ENCODE results near the gene SMYD3.

SMYD3 gene

GRCh38 chr1:246159279-246160227, 347.5 kb downstream of the SMYD3 start:
- H3K36me3 ChIP-seq (ENCODE audit: control insufficient read depth in 2 of 2, insufficient read depth in 2 of 2, low read length in 2 of 2) = no peaks in the 10 kb centered on the region
- H3K4me1 ChIP-seq (ENCODE audit: control insufficient read depth in 2 of 2, insufficient read depth in 2 of 2, low read length in 2 of 2) = no peaks in the 10 kb centered on the region
- H3K4me3 ChIP-seq (ENCODE audit: low read length in 2 of 2) = no peak overlapping the region
- no peak overlapping the region for H3K27ac ChIP-seq (ENCODE audit: low read depth in 2 of 2, low read length in 2 of 2)
- H3K9me3 ChIP-seq (ENCODE audit: control insufficient read depth in 2 of 2, low read length in 2 of 2) = no peaks in the 10 kb centered on the region
- H3K27me3 ChIP-seq (ENCODE audit: control insufficient read depth in 2 of 2, insufficient read depth in 2 of 2, low read length in 2 of 2) = no peaks in the 10 kb centered on the region
- H3K9ac ChIP-seq (ENCODE audit: low read depth in 1 of 2, low read length in 2 of 2) = no peak overlapping the region

GRCh38 chr1:246158131-246158530, 348.9 kb downstream of the SMYD3 start:
- Histone ChIP-seq H3K36me3 (ENCODE audit: control insufficient read depth in 2 of 2, insufficient read depth in 2 of 2, low read length in 2 of 2) (no peaks in the 10 kb centered on the region), H3K4me3 (ENCODE audit: low read length in 2 of 2) (no peak overlapping the region), H3K27me3 (ENCODE audit: control insufficient read depth in 2 of 2, insufficient read depth in 2 of 2, low read length in 2 of 2) (no peaks in the 10 kb centered on the region), H3K27ac (ENCODE audit: low read depth in 2 of 2, low read length in 2 of 2) (no peak overlapping the region), H3K4me1 (ENCODE audit: control insufficient read depth in 2 of 2, insufficient read depth in 2 of 2, low read length in 2 of 2) (no peaks in the 10 kb centered on the region), H3K9ac (ENCODE audit: low read depth in 1 of 2, low read length in 2 of 2) (no peak overlapping the region), H3K9me3 (ENCODE audit: control insufficient read depth in 2 of 2, low read length in 2 of 2) (no peaks in the 10 kb centered on the region)

- Histone ChIP-seq H3K9ac (ENCODE audit: low read depth in 1 of 2, low read length in 2 of 2) (no peak overlapping the region), H3K4me1 (ENCODE audit: control insufficient read depth in 2 of 2, insufficient read depth in 2 of 2, low read length in 2 of 2) (no peaks in the 10 kb centered on the region), H3K9me3 (ENCODE audit: control insufficient read depth in 2 of 2, low read length in 2 of 2) (no peaks in the 10 kb centered on the region), H3K27ac (ENCODE audit: low read depth in 2 of 2, low read length in 2 of 2) (no peak overlapping the region), H3K4me3 (ENCODE audit: low read length in 2 of 2) (no peak overlapping the region), H3K36me3 (ENCODE audit: control insufficient read depth in 2 of 2, insufficient read depth in 2 of 2, low read length in 2 of 2) (no peaks in the 10 kb centered on the region), H3K27me3 (ENCODE audit: control insufficient read depth in 2 of 2, insufficient read depth in 2 of 2, low read length in 2 of 2) (no peaks in the 10 kb centered on the region)
Measured at GRCh38 chr1:246157516-246157915, 349.6 kb downstream of the SMYD3 start.

- H3K36me3 ChIP-seq (ENCODE audit: control insufficient read depth in 2 of 2, insufficient read depth in 2 of 2, low read length in 2 of 2) = no peaks in the 10 kb centered on the region
- no peaks in the 10 kb centered on the region for H3K27me3 ChIP-seq (ENCODE audit: control insufficient read depth in 2 of 2, insufficient read depth in 2 of 2, low read length in 2 of 2)
- H3K9ac ChIP-seq (ENCODE audit: low read depth in 1 of 2, low read length in 2 of 2) = no peak overlapping the region
- H3K9me3 ChIP-seq (ENCODE audit: control insufficient read depth in 2 of 2, low read length in 2 of 2) = no peaks in the 10 kb centered on the region
- peaks cover 0 to 2% of the 10 kb centered on the region in 2 donors for H3K4me1 ChIP-seq (ENCODE audit: control insufficient read depth in 2 of 2, insufficient read depth in 2 of 2, low read length in 2 of 2)
- H3K4me3 ChIP-seq (ENCODE audit: low read length in 2 of 2) = no peak overlapping the region
- no peak overlapping the region for H3K27ac ChIP-seq (ENCODE audit: low read depth in 2 of 2, low read length in 2 of 2)
Measured at GRCh38 chr1:246156847-246157246, 350.2 kb downstream of the SMYD3 start.

- Histone ChIP-seq H3K36me3 (ENCODE audit: control insufficient read depth in 2 of 2, insufficient read depth in 2 of 2, low read length in 2 of 2) (no peaks in the 10 kb centered on the region), H3K27ac (ENCODE audit: low read depth in 2 of 2, low read length in 2 of 2) (no peak overlapping the region), H3K4me1 (ENCODE audit: control insufficient read depth in 2 of 2, insufficient read depth in 2 of 2, low read length in 2 of 2) (peaks cover 0 to 2% of the 10 kb centered on the region in 2 donors), H3K4me3 (ENCODE audit: low read length in 2 of 2) (no peak overlapping the region), H3K9ac (ENCODE audit: low read depth in 1 of 2, low read length in 2 of 2) (no peak overlapping the region), H3K9me3 (ENCODE audit: control insufficient read depth in 2 of 2, low read length in 2 of 2) (no peaks in the 10 kb centered on the region), H3K27me3 (ENCODE audit: control insufficient read depth in 2 of 2, insufficient read depth in 2 of 2, low read length in 2 of 2) (no peaks in the 10 kb centered on the region)
Measured at GRCh38 chr1:246155923-246156322, 351.2 kb downstream of the SMYD3 start.

GRCh38 chr1:246153796-246154212, 353.3 kb downstream of the SMYD3 start:
- H3K27me3 ChIP-seq (ENCODE audit: control insufficient read depth in 2 of 2, insufficient read depth in 2 of 2, low read length in 2 of 2) = no peaks in the 10 kb centered on the region
- H3K9me3 ChIP-seq (ENCODE audit: control insufficient read depth in 2 of 2, low read length in 2 of 2) = no peaks in the 10 kb centered on the region
- no peaks in the 10 kb centered on the region for H3K36me3 ChIP-seq (ENCODE audit: control insufficient read depth in 2 of 2, insufficient read depth in 2 of 2, low read length in 2 of 2)
- H3K27ac ChIP-seq (ENCODE audit: low read depth in 2 of 2, low read length in 2 of 2) = no peak overlapping the region
- no peak overlapping the region for H3K9ac ChIP-seq (ENCODE audit: low read depth in 1 of 2, low read length in 2 of 2)
- no peak overlapping the region for H3K4me3 ChIP-seq (ENCODE audit: low read length in 2 of 2)
- peaks cover 0 to 2% of the 10 kb centered on the region in 2 donors for H3K4me1 ChIP-seq (ENCODE audit: control insufficient read depth in 2 of 2, insufficient read depth in 2 of 2, low read length in 2 of 2)

- Histone ChIP-seq H3K27ac (ENCODE audit: low read depth in 2 of 2, low read length in 2 of 2) (no peak overlapping the region), H3K9me3 (ENCODE audit: control insufficient read depth in 2 of 2, low read length in 2 of 2) (no peaks in the 10 kb centered on the region), H3K36me3 (ENCODE audit: control insufficient read depth in 2 of 2, insufficient read depth in 2 of 2, low read length in 2 of 2) (no peaks in the 10 kb centered on the region), H3K4me1 (ENCODE audit: control insufficient read depth in 2 of 2, insufficient read depth in 2 of 2, low read length in 2 of 2) (peaks cover 0 to 2% of the 10 kb centered on the region in 2 donors), H3K9ac (ENCODE audit: low read depth in 1 of 2, low read length in 2 of 2) (no peak overlapping the region), H3K4me3 (ENCODE audit: low read length in 2 of 2) (no peak overlapping the region), H3K27me3 (ENCODE audit: control insufficient read depth in 2 of 2, insufficient read depth in 2 of 2, low read length in 2 of 2) (no peaks in the 10 kb centered on the region)
Measured at GRCh38 chr1:246152986-246153431, 354.1 kb downstream of the SMYD3 start.

- H3K4me3 ChIP-seq (ENCODE audit: low read length in 2 of 2) = no peak overlapping the region
- no peaks in the 10 kb centered on the region for H3K36me3 ChIP-seq (ENCODE audit: control insufficient read depth in 2 of 2, insufficient read depth in 2 of 2, low read length in 2 of 2)
- H3K27me3 ChIP-seq (ENCODE audit: control insufficient read depth in 2 of 2, insufficient read depth in 2 of 2, low read length in 2 of 2) = no peaks in the 10 kb centered on the region
- H3K9ac ChIP-seq (ENCODE audit: low read depth in 1 of 2, low read length in 2 of 2) = no peak overlapping the region
- peaks cover 0 to 2% of the 10 kb centered on the region in 2 donors for H3K4me1 ChIP-seq (ENCODE audit: control insufficient read depth in 2 of 2, insufficient read depth in 2 of 2, low read length in 2 of 2)
- no peaks in the 10 kb centered on the region for H3K9me3 ChIP-seq (ENCODE audit: control insufficient read depth in 2 of 2, low read length in 2 of 2)
- H3K27ac ChIP-seq (ENCODE audit: low read depth in 2 of 2, low read length in 2 of 2) = no peak overlapping the region
Measured at GRCh38 chr1:246151796-246152434, 355.2 kb downstream of the SMYD3 start.

GRCh38 chr1:246149543-246149942, 357.5 kb downstream of the SMYD3 start:
- H3K9me3 ChIP-seq (ENCODE audit: control insufficient read depth in 2 of 2, low read length in 2 of 2) = no peaks in the 10 kb centered on the region
- H3K36me3 ChIP-seq (ENCODE audit: control insufficient read depth in 2 of 2, insufficient read depth in 2 of 2, low read length in 2 of 2) = no peaks in the 10 kb centered on the region
- H3K4me1 ChIP-seq (ENCODE audit: control insufficient read depth in 2 of 2, insufficient read depth in 2 of 2, low read length in 2 of 2) = peaks cover 0 to 2% of the 10 kb centered on the region in 2 donors
- H3K9ac ChIP-seq (ENCODE audit: low read depth in 1 of 2, low read length in 2 of 2) = no peak overlapping the region
- no peak overlapping the region for H3K27ac ChIP-seq (ENCODE audit: low read depth in 2 of 2, low read length in 2 of 2)
- H3K4me3 ChIP-seq (ENCODE audit: low read length in 2 of 2) = no peak overlapping the region
- H3K27me3 ChIP-seq (ENCODE audit: control insufficient read depth in 2 of 2, insufficient read depth in 2 of 2, low read length in 2 of 2) = no peaks in the 10 kb centered on the region

Measured in mucosa of rectum (tissue), 2 donors.